ENCODE results near the gene APOL4. TPM values are rescaled to one million over a fixed set of nuclear protein-coding genes. Genes with fewer than 3 reads are reported as not detected.

APOL4 gene
- total RNA-seq, 6 donors from 2014 or later = 5.4 to 24.7 (median 10.2) TPM

GRCh38 chr22:36156515-36157419, 44.8 kb downstream of the APOL4 start:
- H3K9me3 ChIP-seq = no peaks in the 10 kb centered on the region
- no peaks in the 10 kb centered on the region for H3K36me3 ChIP-seq
- WGBS, 2 donors = 9 to 15% methylated on average over 14 to 15 of the region's 15 CpGs
- H3K4me1 ChIP-seq = peaks cover 88 to 90% (median 88%) of the 10 kb centered on the region in 4 donors
- TF ChIP-seq CTCF (IDR thresholded peaks at IDR 0.05) (no peak), EP300 (IDR thresholded peaks at IDR 0.05) (peak; percentile 72 to 96 (median 87)), POLR2AphosphoS5 (IDR thresholded peaks at IDR 0.05) (peak; percentile 91 to 96), POLR2A (IDR thresholded peaks at IDR 0.05) (peak in 2 of 4 donors; percentile 43 to 44)
- peak overlapping the region; percentile 91 to 95 (median 93) for H3K27ac ChIP-seq
- DNase-seq (peak; percentile 67 to 88), ATAC-seq (ENCODE audit: low FRiP score in 2 of 2) (peak; percentile 77 to 80)
- peak overlapping the region; percentile 35 to 62 (median 54) for H3K4me3 ChIP-seq
- no peaks in the 10 kb centered on the region for H3K27me3 ChIP-seq

- no peaks in the 10 kb centered on the region for H3K27me3 ChIP-seq
- no peaks in the 10 kb centered on the region for H3K9me3 ChIP-seq
- ATAC-seq (ENCODE audit: low FRiP score in 2 of 2) (no peak), DNase-seq (no peak)
- peak overlapping the region; percentile 35 to 62 (median 54) for H3K4me3 ChIP-seq
- peak overlapping the region; percentile 91 to 95 (median 93) for H3K27ac ChIP-seq
- no peak for TF ChIP-seq EP300 (IDR thresholded peaks at IDR 0.05)
- TF ChIP-seq POLR2AphosphoS5 (IDR thresholded peaks at IDR 0.05) = no peak
- TF ChIP-seq CTCF (IDR thresholded peaks at IDR 0.05) = no peak
- TF ChIP-seq POLR2A (IDR thresholded peaks at IDR 0.05) = no peak
- no peaks in the 10 kb centered on the region for H3K36me3 ChIP-seq
- H3K4me1 ChIP-seq = peaks cover 86 to 90% (median 87%) of the 10 kb centered on the region in 4 donors
- WGBS, 2 donors = 47 to 62% methylated on average over 8 of the region's 8 CpGs
Observed at GRCh38 chr22:36156119-36156514, 45.5 kb downstream of the APOL4 start.

- TF ChIP-seq POLR2A (IDR thresholded peaks at IDR 0.05) (peak in 1 of 4 donors; percentile 41), EP300 (IDR thresholded peaks at IDR 0.05) (peak in 3 of 4 donors; percentile 74 to 91 (median 85)), POLR2AphosphoS5 (IDR thresholded peaks at IDR 0.05) (peak; percentile 81), CTCF (IDR thresholded peaks at IDR 0.05) (peak in 1 of 6 experiments; percentile 28)
- DNase-seq (peak in 1 of 2 donors; percentile 74), ATAC-seq (ENCODE audit: low FRiP score in 2 of 2) (peak; percentile 71 to 72)
- no peaks in the 10 kb centered on the region for H3K27me3 ChIP-seq
- H3K4me1 ChIP-seq = peaks cover 86 to 90% (median 87%) of the 10 kb centered on the region in 4 donors
- no peaks in the 10 kb centered on the region for H3K9me3 ChIP-seq
- peak overlapping the region in 3 of 4 donors; percentile 35 to 62 (median 60) for H3K4me3 ChIP-seq
- H3K36me3 ChIP-seq = no peaks in the 10 kb centered on the region
- H3K27ac ChIP-seq = peak overlapping the region; percentile 91 to 95 (median 93)
- WGBS, 2 donors = 0 to 38% methylated on average over 1 to 7 of the region's 7 CpGs
Observed at GRCh38 chr22:36155702-36156101, 45.9 kb downstream of the APOL4 start.

- no peaks in the 10 kb centered on the region for H3K27me3 ChIP-seq
- H3K4me1 ChIP-seq = peaks cover 86 to 95% (median 89%) of the 10 kb centered on the region in 4 donors
- ATAC-seq (ENCODE audit: low FRiP score in 2 of 2) (no peak), DNase-seq (no peak)
- peak overlapping the region in 1 of 4 donors; percentile 62 for H3K4me3 ChIP-seq
- peaks cover 0 to 2% (median 0%) of the 10 kb centered on the region in 4 donors for H3K36me3 ChIP-seq
- TF ChIP-seq POLR2A (IDR thresholded peaks at IDR 0.05) (no peak), CTCF (IDR thresholded peaks at IDR 0.05) (no peak), POLR2AphosphoS5 (IDR thresholded peaks at IDR 0.05) (no peak), EP300 (IDR thresholded peaks at IDR 0.05) (no peak)
- 37 to 56% methylated on average over 3 of the region's 3 CpGs for WGBS, 2 donors
- no peaks in the 10 kb centered on the region for H3K9me3 ChIP-seq
- H3K27ac ChIP-seq = peak overlapping the region; percentile 91 to 95 (median 93)
Observed at GRCh38 chr22:36154423-36154945, 47.1 kb downstream of the APOL4 start.
